Measurements from ENCODE around the gene PUS1.
"Not testable (repeated sequence)": the region's sequence is repeated elsewhere in the genome, so short reads cannot be mapped to it uniquely, and the experiment has no call there.

DNA sequence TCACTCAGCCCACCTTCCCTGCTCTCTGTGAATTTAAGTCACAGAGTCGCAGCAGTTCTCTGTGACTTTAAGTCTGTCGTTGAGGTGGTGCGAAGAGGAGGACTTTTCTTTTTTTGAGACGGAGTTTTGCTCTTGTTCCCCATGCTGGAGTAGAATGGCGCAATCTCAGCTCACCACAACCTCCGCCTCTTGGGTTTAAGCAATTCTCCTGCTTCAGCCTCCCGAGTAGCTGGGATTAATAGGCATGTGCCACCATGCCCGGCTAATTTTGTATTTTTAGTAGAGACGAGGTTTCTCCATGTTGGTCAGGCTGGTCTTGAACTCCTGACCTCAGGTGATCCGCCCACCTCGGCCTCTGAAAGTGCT, 56.4 kb downstream of the PUS1 start:
- not testable (repeated sequence) for TF ChIP-seq FOXP2 (optimal IDR thresholded peaks at IDR 0.05; ENCODE audit: control extremely low read depth, extremely low read length, insufficient read depth); POLR2AphosphoS5 (IDR thresholded peaks at IDR 0.05; ENCODE audit: borderline replicate concordance, low read depth, low read length)

Measured in SK-N-MC (cell line).